HEK293 (cell line): Measurements from ENCODE around the gene C1orf210.
A peak's percentile ranks its signal among the peaks of the same experiment; 100 is the strongest.

Source experiments
- CTCF ChIA-PET: fragments of 350-600 bp; formaldehyde crosslinking; extraction: SDS; loops from one replicate; lab custom pipeline; 2021; ENCODE audit warnings: antibody characterized with exemption; lab: Yijun Ruan, JAX
- POLR2A ChIA-PET: fragments of 300-600 bp; formaldehyde crosslinking; extraction: SDS; loops from one replicate; lab custom pipeline; 2020; ENCODE audit warnings: antibody characterized with exemption, inconsistent platforms; lab: Yijun Ruan, JAX
- H3K27ac ChIP-seq: fragments of 200-500 bp; sonication (Bioruptor generic); 2 replicates; pipeline ENCODE4 v1.5.1; 2014; ENCODE audit warnings: low read depth, low read length, control low read depth, inconsistent platforms; ENCODE audit errors: extremely low read depth
- H3K36me3 ChIP-seq, 2 experiments: fragments of 200-500 bp in 1 of 2; sonication (Bioruptor generic) in 1 of 2; 1 replicate in 1 of 2; 2 replicates in 1 of 2; pipeline ENCODE4 v1.5.1; 2014 to 2017; ENCODE audit warnings: inconsistent platforms in 2 of 2, low read length in 2 of 2; ENCODE audit not compliant: control insufficient read depth in 2 of 2, insufficient read depth in 1 of 2
- H3K4me1 ChIP-seq: fragments of 200-500 bp; sonication (Bioruptor generic); 2 replicates; pipeline ENCODE4 v1.5.1; 2014; ENCODE audit warnings: mild to moderate bottlenecking, low read length, inconsistent platforms; ENCODE audit not compliant: control insufficient read depth, insufficient read depth
- H3K4me3 ChIP-seq: 2 replicates; pipeline ENCODE4 v1.5.1; 2011; ENCODE audit warnings: low read depth, mild to moderate bottlenecking, control low read depth, low read length, moderate library complexity
- H3K9me3 ChIP-seq: fragments of 200-500 bp; sonication (Bioruptor generic); 2 replicates; pipeline ENCODE4 v1.5.1; 2014; ENCODE audit warnings: low read depth, low read length, inconsistent platforms; ENCODE audit not compliant: control insufficient read depth, insufficient read depth
- KLF16 ChIP-seq: fragments of 450-650 bp; formaldehyde crosslinking; IDR thresholded peaks from 2 replicates; pipeline ENCODE4 v1.5.1; 2017; ENCODE audit warnings: missing biosample characterization, missing genetic modification characterization
- KLF7 ChIP-seq: fragments of 450-650 bp; formaldehyde crosslinking; IDR thresholded peaks from 2 replicates; pipeline ENCODE4 v1.5.1; 2016; ENCODE audit warnings: missing biosample characterization, missing genetic modification characterization, borderline replicate concordance
- SETDB1 ChIP-seq: IDR thresholded peaks from one replicate; pipeline ENCODE4 v1.6.1; 2017; ENCODE audit warnings: mild to moderate bottlenecking, low read length, moderate library complexity, mixed read lengths; ENCODE audit not compliant: insufficient read length
- SP3 ChIP-seq: fragments of 450-650 bp; formaldehyde crosslinking; IDR thresholded peaks from 2 replicates; pipeline ENCODE4 v1.5.1; 2016; ENCODE audit warnings: missing biosample characterization, missing genetic modification characterization
- TRIM28 ChIP-seq: IDR thresholded peaks from 2 replicates; pipeline ENCODE4 v1.6.1; 2011; ENCODE audit warnings: low read length, control low read depth, borderline replicate concordance
- YY2 ChIP-seq: fragments of 450-650 bp; formaldehyde crosslinking; IDR thresholded peaks from 2 replicates; pipeline ENCODE4 v1.5.1; 2016; ENCODE audit warnings: missing biosample characterization, missing genetic modification characterization
- ZBTB1 ChIP-seq: fragments of 450-650 bp; formaldehyde crosslinking; IDR thresholded peaks from 2 replicates; pipeline ENCODE4 v1.5.1; 2016; ENCODE audit warnings: missing biosample characterization, missing genetic modification characterization
- ZNF211 ChIP-seq: fragments of 450-650 bp; formaldehyde crosslinking; IDR thresholded peaks from 2 replicates; pipeline ENCODE4 v1.5.1; 2016; ENCODE audit warnings: low read depth, missing biosample characterization, missing genetic modification characterization
- ZNF292 ChIP-seq: fragments of 450-650 bp; formaldehyde crosslinking; IDR thresholded peaks from 2 replicates; pipeline ENCODE4 v1.5.1; 2016; ENCODE audit warnings: low read depth, missing biosample characterization, missing genetic modification characterization, borderline replicate concordance
- ZNF561 ChIP-seq: fragments of 450-650 bp; IDR thresholded peaks from 2 replicates; pipeline ENCODE4 v1.5.1; 2018; ENCODE audit warnings: missing biosample characterization, missing genetic modification characterization, borderline replicate concordance
- ZNF701 ChIP-seq: fragments of 450-650 bp; formaldehyde crosslinking; IDR thresholded peaks from 2 replicates; pipeline ENCODE4 v1.5.1; 2016; ENCODE audit warnings: missing biosample characterization, missing genetic modification characterization
- ZNF791 ChIP-seq: fragments of 450-650 bp; formaldehyde crosslinking; IDR thresholded peaks from 2 replicates; pipeline ENCODE4 v1.5.1; 2016; ENCODE audit warnings: missing biosample characterization, missing genetic modification characterization
- ZNF792 ChIP-seq: fragments of 450-650 bp; formaldehyde crosslinking; IDR thresholded peaks from 2 replicates; pipeline ENCODE4 v1.5.1; 2016; ENCODE audit warnings: missing biosample characterization, missing genetic modification characterization
- TF ChIP-seq, protein P1 (sequence below): fragments of 450-650 bp; formaldehyde crosslinking; IDR thresholded peaks from 2 replicates; pipeline ENCODE4 v1.5.1; 2016; ENCODE audit warnings: missing biosample characterization, missing genetic modification characterization
- TF ChIP-seq, protein P2 (sequence below): fragments of 450-650 bp; formaldehyde crosslinking; conservative IDR thresholded peaks from 2 replicates; pipeline ENCODE4 v1.5.1; 2016; ENCODE audit warnings: low read depth, missing biosample characterization, missing genetic modification characterization
- TF ChIP-seq, protein P3 (sequence below): fragments of 450-650 bp; formaldehyde crosslinking; IDR thresholded peaks from 2 replicates; pipeline ENCODE4 v1.5.1; 2016; ENCODE audit warnings: missing biosample characterization, missing genetic modification characterization
- TF ChIP-seq, protein P4 (sequence below): fragments of 450-650 bp; formaldehyde crosslinking; optimal IDR thresholded peaks from 2 replicates; pipeline ENCODE3; 2016; ENCODE audit warnings: missing biosample characterization, mild to moderate bottlenecking, missing genetic modification characterization
- TF ChIP-seq, protein P5 (sequence below): fragments of 450-650 bp; formaldehyde crosslinking; IDR thresholded peaks from 2 replicates; pipeline ENCODE4 v1.5.1; 2016; ENCODE audit warnings: missing biosample characterization, missing genetic modification characterization

Gene C1orf210

DNA sequence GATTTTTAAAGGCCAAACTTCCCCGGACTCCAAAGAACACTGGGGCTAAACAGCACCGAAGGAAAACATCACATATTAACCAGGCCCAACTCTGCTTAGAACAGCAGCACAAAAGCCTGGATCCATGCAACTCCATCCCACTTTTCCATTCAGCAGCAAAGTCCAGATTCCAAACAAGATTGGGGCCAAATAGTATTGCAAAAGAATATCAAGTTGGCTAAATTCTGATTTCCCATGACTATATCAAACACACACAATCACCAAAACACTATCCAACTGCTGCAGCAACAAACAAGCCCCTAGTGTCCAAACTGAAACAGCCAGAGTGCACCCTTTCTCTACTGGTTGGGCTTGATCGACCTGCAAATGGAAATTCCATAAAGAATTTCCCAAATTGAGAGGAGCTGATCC lies 35.0 kb downstream of the C1orf210 start:
- ChIA-PET CTCF (no interaction called here), POLR2A (no interaction called here)
- Histone ChIP-seq H3K4me1 (no peaks in the 10 kb centered on the region), H3K27ac (no peak overlapping the region), H3K9me3 (no peaks in the 10 kb centered on the region), H3K4me3 (no peak overlapping the region), H3K36me3 (no peaks in the 10 kb centered on the region)
- no peak for TF ChIP-seq KLF16 (tag by site-specific recombination)
- TF ChIP-seq SP3: no peak
- TF ChIP-seq ZNF211 (tag by site-specific recombination): no peak
- TF ChIP-seq, protein P1, sequence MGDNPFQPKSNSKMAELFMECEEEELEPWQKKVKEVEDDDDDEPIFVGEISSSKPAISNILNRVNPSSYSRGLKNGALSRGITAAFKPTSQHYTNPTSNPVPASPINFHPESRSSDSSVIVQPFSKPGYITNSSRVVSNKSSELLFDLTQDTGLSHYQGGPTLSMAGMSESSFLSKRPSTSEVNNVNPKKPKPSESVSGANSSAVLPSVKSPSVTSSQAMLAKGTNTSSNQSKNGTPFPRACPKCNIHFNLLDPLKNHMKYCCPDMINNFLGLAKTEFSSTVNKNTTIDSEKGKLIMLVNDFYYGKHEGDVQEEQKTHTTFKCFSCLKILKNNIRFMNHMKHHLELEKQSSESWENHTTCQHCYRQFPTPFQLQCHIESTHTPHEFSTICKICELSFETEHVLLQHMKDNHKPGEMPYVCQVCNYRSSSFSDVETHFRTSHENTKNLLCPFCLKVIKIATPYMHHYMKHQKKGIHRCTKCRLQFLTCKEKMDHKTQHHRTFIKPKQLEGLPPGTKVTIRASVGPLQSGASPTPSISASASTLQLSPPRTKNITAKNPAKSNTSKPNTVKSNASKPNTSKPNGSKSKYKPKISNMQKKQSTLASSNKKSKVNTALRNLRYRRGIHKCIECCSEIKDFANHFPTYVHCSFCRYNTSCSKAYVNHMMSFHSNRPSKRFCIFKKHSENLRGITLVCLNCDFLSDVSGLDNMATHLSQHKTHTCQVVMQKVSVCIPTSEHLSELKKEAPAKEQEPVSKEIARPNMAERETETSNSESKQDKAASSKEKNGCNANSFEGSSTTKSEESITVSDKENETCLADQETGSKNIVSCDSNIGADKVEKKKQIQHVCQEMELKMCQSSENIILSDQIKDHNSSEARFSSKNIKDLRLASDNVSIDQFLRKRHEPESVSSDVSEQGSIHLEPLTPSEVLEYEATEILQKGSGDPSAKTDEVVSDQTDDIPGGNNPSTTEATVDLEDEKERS: no peak
- TF ChIP-seq ZBTB1 (tag by site-specific recombination): no peak
- no peak for TF ChIP-seq ZNF292 (tag by site-specific recombination)
- no peak for TF ChIP-seq ZNF792 (tag by site-specific recombination)

DNA sequence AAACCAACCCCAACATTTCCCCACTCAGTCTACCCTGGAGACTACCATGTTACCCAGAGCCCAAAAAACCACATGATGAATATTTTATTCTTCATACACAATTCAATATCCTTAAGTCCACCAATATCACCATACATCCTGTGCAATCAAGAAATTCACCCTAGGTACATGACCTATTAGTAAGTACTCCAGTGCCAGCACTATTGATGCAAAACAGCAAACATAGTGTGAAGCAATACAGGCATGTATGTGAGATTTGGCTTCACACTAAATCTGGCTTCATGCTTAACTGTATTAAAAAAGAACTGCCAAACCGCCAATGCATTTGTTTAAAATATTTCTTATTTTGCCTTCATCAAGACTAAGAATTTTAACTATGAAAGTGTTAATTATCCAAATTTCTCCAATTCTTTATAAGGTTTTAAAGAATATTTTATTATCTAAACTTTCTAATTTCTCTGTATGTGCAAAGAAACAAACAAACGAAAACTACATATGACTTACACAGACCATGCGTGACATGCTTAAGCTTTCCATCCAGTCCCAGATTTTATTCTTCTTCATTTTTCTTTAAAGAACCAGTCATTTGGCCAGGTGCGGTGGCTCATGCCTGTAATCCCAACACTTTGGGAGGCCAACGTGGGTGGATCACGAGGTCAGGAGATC lies 38.0 kb downstream of the C1orf210 start:
- POLR2A ChIA-PET: no interaction called here
- no peaks in the 10 kb centered on the region for H3K9me3 ChIP-seq

GRCh38 chr1:43246466-43247213 lies 38.7 kb downstream of the C1orf210 start:
- Histone ChIP-seq H3K9me3 (no peaks in the 10 kb centered on the region), H3K4me1 (no peaks in the 10 kb centered on the region), H3K4me3 (no peak overlapping the region), H3K27ac (no peak overlapping the region), H3K36me3 (no peaks in the 10 kb centered on the region)
- ChIA-PET POLR2A (no interaction called here), CTCF (interaction anchor here (0.6 kb wide), 1 partner anchor 72 kb away, joined by 4 read pairs; no protein-coding TSS in a partner anchor)
- TF ChIP-seq ZNF701 (tag by site-specific recombination) (no peak), ZNF561 (tag by site-specific recombination) (no peak), KLF7 (tag by site-specific recombination) (no peak), ZNF791 (tag by site-specific recombination) (no peak)
- TF ChIP-seq, protein P2, sequence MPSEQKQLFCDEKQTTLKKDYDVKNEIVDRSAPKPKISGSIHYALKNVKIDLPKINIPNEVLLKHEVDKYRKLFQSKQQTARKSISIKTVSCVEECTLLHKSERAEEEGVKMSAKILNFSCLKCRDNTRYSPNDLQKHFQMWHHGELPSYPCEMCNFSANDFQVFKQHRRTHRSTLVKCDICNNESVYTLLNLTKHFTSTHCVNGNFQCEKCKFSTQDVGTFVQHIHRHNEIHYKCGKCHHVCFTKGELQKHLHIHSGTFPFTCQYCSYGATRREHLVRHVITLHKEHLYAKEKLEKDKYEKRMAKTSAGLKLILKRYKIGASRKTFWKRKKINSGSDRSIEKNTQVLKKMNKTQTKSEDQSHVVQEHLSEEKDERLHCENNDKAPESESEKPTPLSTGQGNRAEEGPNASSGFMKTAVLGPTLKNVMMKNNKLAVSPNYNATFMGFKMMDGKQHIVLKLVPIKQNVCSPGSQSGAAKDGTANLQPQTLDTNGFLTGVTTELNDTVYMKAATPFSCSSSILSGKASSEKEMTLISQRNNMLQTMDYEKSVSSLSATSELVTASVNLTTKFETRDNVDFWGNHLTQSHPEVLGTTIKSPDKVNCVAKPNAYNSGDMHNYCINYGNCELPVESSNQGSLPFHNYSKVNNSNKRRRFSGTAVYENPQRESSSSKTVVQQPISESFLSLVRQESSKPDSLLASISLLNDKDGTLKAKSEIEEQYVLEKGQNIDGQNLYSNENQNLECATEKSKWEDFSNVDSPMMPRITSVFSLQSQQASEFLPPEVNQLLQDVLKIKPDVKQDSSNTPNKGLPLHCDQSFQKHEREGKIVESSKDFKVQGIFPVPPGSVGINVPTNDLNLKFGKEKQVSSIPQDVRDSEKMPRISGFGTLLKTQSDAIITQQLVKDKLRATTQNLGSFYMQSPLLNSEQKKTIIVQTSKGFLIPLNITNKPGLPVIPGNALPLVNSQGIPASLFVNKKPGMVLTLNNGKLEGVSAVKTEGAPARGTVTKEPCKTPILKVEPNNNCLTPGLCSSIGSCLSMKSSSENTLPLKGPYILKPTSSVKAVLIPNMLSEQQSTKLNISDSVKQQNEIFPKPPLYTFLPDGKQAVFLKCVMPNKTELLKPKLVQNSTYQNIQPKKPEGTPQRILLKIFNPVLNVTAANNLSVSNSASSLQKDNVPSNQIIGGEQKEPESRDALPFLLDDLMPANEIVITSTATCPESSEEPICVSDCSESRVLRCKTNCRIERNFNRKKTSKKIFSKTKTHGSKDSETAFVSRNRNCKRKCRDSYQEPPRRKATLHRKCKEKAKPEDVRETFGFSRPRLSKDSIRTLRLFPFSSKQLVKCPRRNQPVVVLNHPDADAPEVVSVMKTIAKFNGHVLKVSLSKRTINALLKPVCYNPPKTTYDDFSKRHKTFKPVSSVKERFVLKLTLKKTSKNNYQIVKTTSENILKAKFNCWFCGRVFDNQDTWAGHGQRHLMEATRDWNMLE: no peak
- TF ChIP-seq, protein P3, sequence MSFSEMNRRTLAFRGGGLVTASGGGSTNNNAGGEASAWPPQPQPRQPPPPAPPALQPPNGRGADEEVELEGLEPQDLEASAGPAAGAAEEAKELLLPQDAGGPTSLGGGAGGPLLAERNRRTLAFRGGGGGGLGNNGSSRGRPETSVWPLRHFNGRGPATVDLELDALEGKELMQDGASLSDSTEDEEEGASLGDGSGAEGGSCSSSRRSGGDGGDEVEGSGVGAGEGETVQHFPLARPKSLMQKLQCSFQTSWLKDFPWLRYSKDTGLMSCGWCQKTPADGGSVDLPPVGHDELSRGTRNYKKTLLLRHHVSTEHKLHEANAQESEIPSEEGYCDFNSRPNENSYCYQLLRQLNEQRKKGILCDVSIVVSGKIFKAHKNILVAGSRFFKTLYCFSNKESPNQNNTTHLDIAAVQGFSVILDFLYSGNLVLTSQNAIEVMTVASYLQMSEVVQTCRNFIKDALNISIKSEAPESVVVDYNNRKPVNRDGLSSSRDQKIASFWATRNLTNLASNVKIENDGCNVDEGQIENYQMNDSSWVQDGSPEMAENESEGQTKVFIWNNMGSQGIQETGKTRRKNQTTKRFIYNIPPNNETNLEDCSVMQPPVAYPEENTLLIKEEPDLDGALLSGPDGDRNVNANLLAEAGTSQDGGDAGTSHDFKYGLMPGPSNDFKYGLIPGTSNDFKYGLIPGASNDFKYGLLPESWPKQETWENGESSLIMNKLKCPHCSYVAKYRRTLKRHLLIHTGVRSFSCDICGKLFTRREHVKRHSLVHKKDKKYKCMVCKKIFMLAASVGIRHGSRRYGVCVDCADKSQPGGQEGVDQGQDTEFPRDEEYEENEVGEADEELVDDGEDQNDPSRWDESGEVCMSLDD (tag by site-specific recombination): no peak
- TF ChIP-seq, protein P4, sequence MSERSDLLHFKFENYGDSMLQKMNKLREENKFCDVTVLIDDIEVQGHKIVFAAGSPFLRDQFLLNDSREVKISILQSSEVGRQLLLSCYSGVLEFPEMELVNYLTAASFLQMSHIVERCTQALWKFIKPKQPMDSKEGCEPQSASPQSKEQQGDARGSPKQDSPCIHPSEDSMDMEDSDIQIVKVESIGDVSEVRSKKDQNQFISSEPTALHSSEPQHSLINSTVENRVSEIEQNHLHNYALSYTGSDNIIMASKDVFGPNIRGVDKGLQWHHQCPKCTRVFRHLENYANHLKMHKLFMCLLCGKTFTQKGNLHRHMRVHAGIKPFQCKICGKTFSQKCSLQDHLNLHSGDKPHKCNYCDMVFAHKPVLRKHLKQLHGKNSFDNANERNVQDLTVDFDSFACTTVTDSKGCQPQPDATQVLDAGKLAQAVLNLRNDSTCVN (tag by site-specific recombination): no peak
- TF ChIP-seq, protein P5, sequence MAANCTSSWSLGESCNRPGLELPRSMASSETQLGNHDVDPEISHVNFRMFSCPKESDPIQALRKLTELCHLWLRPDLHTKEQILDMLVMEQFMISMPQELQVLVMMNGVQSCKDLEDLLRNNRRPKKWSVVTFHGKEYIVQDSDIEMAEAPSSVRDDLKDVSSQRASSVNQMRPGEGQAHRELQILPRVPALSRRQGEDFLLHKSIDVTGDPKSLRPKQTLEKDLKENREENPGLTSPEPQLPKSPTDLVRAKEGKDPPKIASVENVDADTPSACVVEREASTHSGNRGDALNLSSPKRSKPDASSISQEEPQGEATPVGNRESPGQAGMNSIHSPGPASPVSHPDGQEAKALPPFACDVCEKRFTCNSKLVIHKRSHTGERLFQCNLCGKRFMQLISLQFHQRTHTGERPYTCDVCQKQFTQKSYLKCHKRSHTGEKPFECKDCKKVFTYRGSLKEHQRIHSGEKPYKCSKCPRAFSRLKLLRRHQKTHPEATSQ: no peak

More for the DNA sequence above, 38.0 kb downstream of the C1orf210 start:
- TF ChIP-seq YY2 (no peak), SETDB1 (peak; percentile 98), TRIM28 (peak; percentile 92)
- no peak overlapping the region for H3K4me3 ChIP-seq
- CTCF ChIA-PET: no interaction called here
- H3K27ac ChIP-seq: no peak overlapping the region
- H3K36me3 ChIP-seq: no peaks in the 10 kb centered on the region
- no peaks in the 10 kb centered on the region for H3K4me1 ChIP-seq
